Progenitor cell of endocrine pancreas (in vitro differentiated cells): ENCODE data around the gene PBX1. TPM values are rescaled to one million over a fixed set of nuclear protein-coding genes. Genes with fewer than 3 reads are reported as not detected.

Source experiments
- DNase-seq: peaks from one replicate; pipeline ENCODE4 v3.0.0; 2021; ENCODE audit warnings: low spot score; ENCODE audit not compliant: unreplicated experiment
- H3K27ac Mint-ChIP-seq: 2 replicates; pipeline ENCODE4 v1.8.0; 2021; ENCODE audit warnings: mild to moderate bottlenecking, moderate library complexity, mixed read lengths
- H3K27me3 Mint-ChIP-seq: 2 replicates; pipeline ENCODE4 v1.8.0; 2021; ENCODE audit warnings: mixed read lengths
- H3K36me3 Mint-ChIP-seq: 2 replicates; pipeline ENCODE4 v1.8.0; 2022; ENCODE audit warnings: mixed read lengths; ENCODE audit not compliant: insufficient read depth
- H3K4me1 Mint-ChIP-seq: 2 replicates; pipeline ENCODE4 v1.8.0; 2021; ENCODE audit warnings: low read depth, mixed read lengths
- H3K4me3 Mint-ChIP-seq: 2 replicates; pipeline ENCODE4 v1.8.0; 2021; ENCODE audit warnings: low read depth, mild to moderate bottlenecking, moderate library complexity, mixed read lengths
- H3K9me3 Mint-ChIP-seq: 2 replicates; pipeline ENCODE4 v1.8.0; 2021; ENCODE audit warnings: low read depth, mixed read lengths
- total RNA-seq: library from RNA; stranded (reverse); gene quantifications from 2 replicates; pipeline ENCODE4 v1.2.1, GENCODE V29; 2021
- TF ChIP-seq, protein P1 (sequence below): fragments of 200-600 bp; sonication (generic); IDR thresholded peaks from one replicate; pipeline ENCODE4 v1.5.0; 2021; ENCODE audit warnings: antibody characterized with exemption, mild to moderate bottlenecking; ENCODE audit not compliant: unreplicated experiment

PBX1 gene
- total RNA-seq, 1 donor from 2014 or later: 205 TPM

DNA sequence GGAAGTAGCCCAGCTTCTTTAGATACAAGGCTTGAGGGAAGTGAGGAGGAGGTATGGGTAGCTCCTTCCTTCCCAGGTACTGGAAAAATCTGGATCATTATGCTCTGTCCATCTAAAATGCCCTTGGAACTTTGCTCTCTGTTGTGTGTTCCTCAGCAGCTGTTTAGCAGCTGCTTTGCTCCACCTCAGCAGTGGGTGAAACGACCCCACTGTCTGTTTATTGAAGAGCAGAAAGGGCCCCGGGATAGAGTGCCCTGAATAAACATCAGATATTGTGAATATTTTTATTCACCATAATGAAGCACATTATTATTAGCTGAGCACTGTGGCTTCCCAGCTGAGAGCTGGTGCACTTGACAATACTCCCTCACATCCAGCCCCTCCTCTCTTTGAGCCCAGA, 237.9 kb downstream of the PBX1 start:
- DNase-seq: no peak
- TF ChIP-seq, protein P1, sequence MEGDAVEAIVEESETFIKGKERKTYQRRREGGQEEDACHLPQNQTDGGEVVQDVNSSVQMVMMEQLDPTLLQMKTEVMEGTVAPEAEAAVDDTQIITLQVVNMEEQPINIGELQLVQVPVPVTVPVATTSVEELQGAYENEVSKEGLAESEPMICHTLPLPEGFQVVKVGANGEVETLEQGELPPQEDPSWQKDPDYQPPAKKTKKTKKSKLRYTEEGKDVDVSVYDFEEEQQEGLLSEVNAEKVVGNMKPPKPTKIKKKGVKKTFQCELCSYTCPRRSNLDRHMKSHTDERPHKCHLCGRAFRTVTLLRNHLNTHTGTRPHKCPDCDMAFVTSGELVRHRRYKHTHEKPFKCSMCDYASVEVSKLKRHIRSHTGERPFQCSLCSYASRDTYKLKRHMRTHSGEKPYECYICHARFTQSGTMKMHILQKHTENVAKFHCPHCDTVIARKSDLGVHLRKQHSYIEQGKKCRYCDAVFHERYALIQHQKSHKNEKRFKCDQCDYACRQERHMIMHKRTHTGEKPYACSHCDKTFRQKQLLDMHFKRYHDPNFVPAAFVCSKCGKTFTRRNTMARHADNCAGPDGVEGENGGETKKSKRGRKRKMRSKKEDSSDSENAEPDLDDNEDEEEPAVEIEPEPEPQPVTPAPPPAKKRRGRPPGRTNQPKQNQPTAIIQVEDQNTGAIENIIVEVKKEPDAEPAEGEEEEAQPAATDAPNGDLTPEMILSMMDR: no peak
- peaks cover 3% of the 10 kb centered on the region for H3K4me1 Mint-ChIP-seq
- no peaks in the 10 kb centered on the region for H3K9me3 Mint-ChIP-seq
- H3K4me3 Mint-ChIP-seq: no peak overlapping the region
- no peaks in the 10 kb centered on the region for H3K27me3 Mint-ChIP-seq
- peaks cover 26% of the 10 kb centered on the region for H3K36me3 Mint-ChIP-seq
- no peak overlapping the region for H3K27ac Mint-ChIP-seq

DNA sequence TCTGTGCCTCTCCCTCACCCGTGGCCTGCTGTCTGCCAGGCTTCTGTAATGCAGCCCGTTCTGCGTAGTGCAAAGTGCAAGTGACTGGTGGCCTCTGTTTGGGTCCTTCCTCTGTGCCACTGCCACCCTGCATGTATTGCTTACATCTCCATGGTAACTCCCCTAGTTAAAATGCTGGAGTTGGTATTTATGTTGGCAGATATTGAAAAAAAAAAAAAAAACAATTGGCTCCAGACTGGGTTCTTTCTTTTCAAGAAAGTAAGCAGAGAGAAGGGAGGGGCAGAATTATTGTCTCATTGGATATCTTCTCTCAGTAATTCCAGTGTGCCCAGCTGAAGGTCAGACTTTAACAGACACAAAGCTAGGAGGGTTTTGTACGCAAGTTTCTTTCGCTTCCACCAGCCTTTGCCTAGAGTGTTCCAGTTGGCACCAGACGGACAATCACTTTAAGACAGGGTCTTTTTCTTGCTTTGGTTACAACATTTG, 242.3 kb downstream of the PBX1 start:
- no peak overlapping the region for H3K4me3 Mint-ChIP-seq
- no peaks in the 10 kb centered on the region for H3K27me3 Mint-ChIP-seq
- DNase-seq: no peak
- peaks cover 10% of the 10 kb centered on the region for H3K4me1 Mint-ChIP-seq
- peaks cover 26% of the 10 kb centered on the region for H3K36me3 Mint-ChIP-seq
- H3K27ac Mint-ChIP-seq: no peak overlapping the region
- TF ChIP-seq, protein P1: no peak
- no peaks in the 10 kb centered on the region for H3K9me3 Mint-ChIP-seq

DNA sequence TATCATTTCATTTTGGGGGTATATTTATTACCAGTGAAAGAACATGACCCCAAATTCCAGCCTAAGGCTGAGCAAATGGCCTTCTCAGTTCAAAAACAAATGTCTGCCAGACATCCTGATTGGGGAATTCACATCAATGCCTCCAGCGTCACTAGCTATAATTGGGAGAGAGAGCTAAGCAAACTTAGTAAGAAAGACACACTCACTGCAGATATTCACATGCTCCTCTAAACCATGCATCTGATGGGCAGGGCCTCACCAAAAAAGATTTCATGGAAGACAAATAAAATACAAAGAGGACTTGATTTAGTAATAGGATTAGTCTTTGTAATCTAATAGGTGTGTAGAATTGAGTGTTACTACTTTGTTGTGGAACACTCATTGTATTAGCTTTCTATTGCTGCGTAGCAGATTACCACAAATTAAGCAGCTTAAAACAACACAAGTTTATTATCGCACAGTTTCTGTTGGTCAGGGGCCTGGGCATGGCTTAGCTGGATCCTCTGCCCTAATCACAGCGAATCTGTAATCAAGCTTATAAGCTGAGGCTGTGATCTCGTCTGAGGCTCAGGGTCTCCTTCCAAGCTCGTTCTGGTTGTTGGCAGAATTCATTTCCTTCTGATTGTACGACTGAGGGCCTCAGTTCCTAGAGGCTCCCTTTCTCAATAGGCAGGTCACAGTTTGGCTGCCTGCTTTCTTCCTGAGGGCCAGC, 243.0 kb downstream of the PBX1 start:
- H3K27ac Mint-ChIP-seq: peak overlapping the region; percentile 60
- H3K27me3 Mint-ChIP-seq: no peaks in the 10 kb centered on the region
- TF ChIP-seq, protein P1: no peak
- DNase-seq: no peak
- peaks cover 15% of the 10 kb centered on the region for H3K4me1 Mint-ChIP-seq
- no peak overlapping the region for H3K4me3 Mint-ChIP-seq
- H3K9me3 Mint-ChIP-seq: no peaks in the 10 kb centered on the region
- peaks cover 30% of the 10 kb centered on the region for H3K36me3 Mint-ChIP-seq

DNA sequence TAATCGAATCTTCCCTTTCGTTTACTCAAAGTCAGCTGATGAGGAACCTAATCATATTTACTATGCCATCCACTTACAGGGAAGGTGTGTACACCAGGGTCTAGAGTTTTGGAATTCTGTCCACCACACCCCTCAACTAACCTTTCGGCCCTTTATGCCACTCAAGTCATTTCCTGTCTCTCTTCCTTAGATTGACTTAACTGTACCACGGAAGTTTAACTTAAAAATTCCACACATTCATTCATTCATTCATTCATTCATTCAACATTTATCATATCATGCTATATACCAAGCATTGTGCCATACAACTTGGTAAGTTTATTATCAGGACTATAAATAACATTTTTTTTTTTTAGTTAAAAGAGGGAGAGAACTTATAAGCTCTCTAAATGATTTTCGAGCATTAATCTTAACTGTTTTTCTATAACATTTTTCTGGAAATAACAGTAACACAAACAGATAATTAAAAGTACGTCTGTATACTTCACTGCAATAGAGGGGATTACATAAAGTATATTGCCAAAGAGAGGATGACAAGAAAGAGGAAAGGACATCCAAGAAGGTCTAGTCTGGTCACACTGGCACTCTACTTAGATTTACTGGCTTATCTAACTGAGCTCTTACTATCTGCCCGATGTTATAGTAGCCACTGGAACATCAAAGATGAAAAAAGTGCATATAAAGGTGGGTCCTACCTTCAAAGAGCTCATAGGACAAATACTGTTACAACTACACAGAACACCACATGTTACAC, 243.7 kb downstream of the PBX1 start:
- Mint-ChIP-seq H3K4me1 (peaks cover 15% of the 10 kb centered on the region), H3K4me3 (no peak overlapping the region), H3K27ac (peak overlapping the region; percentile 60), H3K9me3 (no peaks in the 10 kb centered on the region), H3K27me3 (no peaks in the 10 kb centered on the region), H3K36me3 (peaks cover 36% of the 10 kb centered on the region)
- TF ChIP-seq, protein P1: no peak
- DNase-seq: no peak

DNA sequence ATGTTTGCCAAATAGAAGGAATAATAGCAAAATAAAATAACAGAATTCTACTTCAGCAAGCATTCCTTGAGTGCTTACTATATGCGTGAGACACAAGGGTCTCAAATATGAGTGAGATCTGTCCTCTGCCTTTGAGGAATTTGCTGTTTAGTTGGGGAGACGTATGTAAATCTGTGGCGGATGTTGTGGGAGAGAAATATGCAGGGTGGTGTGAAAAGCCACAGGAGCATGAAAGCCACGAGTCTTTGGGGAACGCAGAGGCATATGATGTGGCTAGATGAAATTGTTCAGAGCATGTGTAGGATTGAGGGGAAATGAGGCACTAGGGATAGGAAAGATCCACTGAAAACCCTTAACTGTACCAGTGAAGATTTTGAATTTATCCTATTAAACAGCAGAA, 244.4 kb downstream of the PBX1 start:
- Mint-ChIP-seq H3K27ac (peak overlapping the region; percentile 36), H3K4me1 (peaks cover 15% of the 10 kb centered on the region), H3K4me3 (no peak overlapping the region), H3K9me3 (no peaks in the 10 kb centered on the region), H3K36me3 (peaks cover 41% of the 10 kb centered on the region), H3K27me3 (no peaks in the 10 kb centered on the region)
- DNase-seq: no peak
- TF ChIP-seq, protein P1: no peak
